Astrocyte (in vitro differentiated cells and primary cell): ENCODE data around the gene RNF39.

ENCODE experiments used
- CTCF ChIP-seq: IDR thresholded peaks from 2 replicates; pipeline ENCODE4 v1.5.1; 2011; ENCODE audit warnings: low read depth, mild to moderate bottlenecking, inconsistent platforms, low read length, moderate library complexity; ENCODE audit not compliant: insufficient read depth
- EZH2 ChIP-seq: IDR thresholded peaks from 2 replicates; pipeline ENCODE4 v1.6.1; 2012; ENCODE audit warnings: mild to moderate bottlenecking, low read length, inconsistent platforms; ENCODE audit not compliant: insufficient read depth

DNA sequence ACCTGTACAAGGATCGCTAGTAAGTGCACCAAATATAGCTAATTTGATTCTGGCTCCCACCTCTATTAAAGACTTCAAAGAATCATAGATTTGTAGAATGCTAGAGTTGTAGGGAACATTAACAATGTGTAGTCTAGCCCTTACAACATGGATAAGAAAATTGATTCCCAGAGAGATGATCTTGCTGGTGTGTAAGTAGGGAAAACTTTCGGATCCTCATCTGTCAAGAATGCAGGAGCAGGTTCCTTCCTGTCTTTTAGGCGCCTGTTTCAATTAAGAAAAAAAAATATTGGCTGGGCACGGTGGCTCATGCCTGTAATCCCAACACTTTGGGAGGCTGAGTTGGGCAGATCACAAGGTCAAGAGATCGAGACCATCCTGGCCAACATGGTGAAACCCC, 12.3 kb upstream of the RNF39 start:
- TF ChIP-seq CTCF (no peak), EZH2 (no peak)
